Suprapubic skin (tissue), 4 donors: ENCODE results near the gene KCNIP3.

Experiments
- EP300 ChIP-seq: sonication (generic); formaldehyde crosslinking; IDR thresholded peaks from one replicate; pipeline ENCODE4 v1.6.1; 2017; ENCODE audit warnings: antibody characterized with exemption
- POLR2A ChIP-seq, 2 donors: fragments of 450-650 bp; IDR thresholded peaks; one replicate each; pipeline ENCODE4 v1.6.1; 2017; ENCODE audit warnings: antibody characterized with exemption in 2 of 2, mild to moderate bottlenecking in 2 of 2, moderate library complexity in 2 of 2
- POLR2AphosphoS5 ChIP-seq, 3 donors: sonication (generic); formaldehyde crosslinking; IDR thresholded peaks; one replicate each; pipeline ENCODE4 v1.6.1; 2017; ENCODE audit warnings: antibody characterized with exemption in 3 of 3
- TF ChIP-seq, protein P1 (sequence below), 2 donors: fragments of 200-600 bp in 1 of 2; fragments of 450-650 bp in 1 of 2; sonication (generic) in 1 of 2; IDR thresholded peaks; one replicate each; pipeline ENCODE4 v1.5.1; 2016 to 2019; ENCODE audit warnings: antibody characterized with exemption in 2 of 2, mild to moderate bottlenecking in 1 of 2, moderate library complexity in 1 of 2

DNA sequence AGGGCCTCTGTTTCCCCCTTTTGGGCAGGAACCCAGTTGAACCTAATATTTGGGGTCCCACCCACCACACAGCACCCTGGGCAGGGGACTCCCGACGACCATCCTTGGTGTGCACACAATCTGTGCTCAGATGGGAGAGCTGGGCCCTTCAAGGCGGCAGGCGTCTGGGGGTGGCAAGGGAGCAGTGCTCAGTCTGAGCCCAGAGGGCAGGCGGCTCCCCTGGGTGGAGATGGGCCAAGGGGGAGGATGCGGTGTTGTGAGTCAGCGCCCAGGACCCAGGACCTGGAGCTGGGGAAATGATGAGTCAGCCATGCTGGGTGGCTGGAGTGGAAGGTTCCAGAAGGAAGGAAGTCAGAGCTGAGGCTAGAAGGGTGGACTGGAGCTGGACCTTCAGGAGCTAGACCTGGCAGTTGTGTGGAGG is 19.1 kb upstream of the KCNIP3 start:
- TF ChIP-seq, protein P1, sequence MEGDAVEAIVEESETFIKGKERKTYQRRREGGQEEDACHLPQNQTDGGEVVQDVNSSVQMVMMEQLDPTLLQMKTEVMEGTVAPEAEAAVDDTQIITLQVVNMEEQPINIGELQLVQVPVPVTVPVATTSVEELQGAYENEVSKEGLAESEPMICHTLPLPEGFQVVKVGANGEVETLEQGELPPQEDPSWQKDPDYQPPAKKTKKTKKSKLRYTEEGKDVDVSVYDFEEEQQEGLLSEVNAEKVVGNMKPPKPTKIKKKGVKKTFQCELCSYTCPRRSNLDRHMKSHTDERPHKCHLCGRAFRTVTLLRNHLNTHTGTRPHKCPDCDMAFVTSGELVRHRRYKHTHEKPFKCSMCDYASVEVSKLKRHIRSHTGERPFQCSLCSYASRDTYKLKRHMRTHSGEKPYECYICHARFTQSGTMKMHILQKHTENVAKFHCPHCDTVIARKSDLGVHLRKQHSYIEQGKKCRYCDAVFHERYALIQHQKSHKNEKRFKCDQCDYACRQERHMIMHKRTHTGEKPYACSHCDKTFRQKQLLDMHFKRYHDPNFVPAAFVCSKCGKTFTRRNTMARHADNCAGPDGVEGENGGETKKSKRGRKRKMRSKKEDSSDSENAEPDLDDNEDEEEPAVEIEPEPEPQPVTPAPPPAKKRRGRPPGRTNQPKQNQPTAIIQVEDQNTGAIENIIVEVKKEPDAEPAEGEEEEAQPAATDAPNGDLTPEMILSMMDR (IDR thresholded peaks at IDR 0.05) = no peak
- TF ChIP-seq EP300 = no peak
- no peak for TF ChIP-seq POLR2A (IDR thresholded peaks at IDR 0.05)
- no peak for TF ChIP-seq POLR2AphosphoS5 (IDR thresholded peaks at IDR 0.05)
